ENCODE data around the gene TECTA.
"Not testable (repeated sequence)": the region's sequence is repeated elsewhere in the genome, so short reads cannot be mapped to it uniquely, and the experiment has no call there.

Gene TECTA

DNA sequence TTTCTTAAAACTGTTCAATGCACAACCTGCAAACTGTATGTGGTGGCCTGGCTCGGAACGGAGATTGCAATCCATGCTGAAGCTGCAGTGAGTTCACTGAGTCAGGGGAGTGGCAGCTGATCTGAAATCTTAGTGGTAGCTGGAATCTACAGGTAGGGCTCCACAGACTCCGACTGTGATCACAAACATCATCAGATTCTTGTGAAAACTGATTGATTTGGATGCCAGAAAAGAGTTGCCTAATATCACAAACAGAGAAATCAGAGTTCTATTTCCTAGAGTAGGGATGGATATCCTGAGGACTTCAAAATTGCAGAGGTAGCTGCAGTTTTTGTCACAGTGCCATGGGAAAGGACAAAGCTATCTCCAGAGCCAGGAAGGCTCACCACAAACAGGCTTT, 134.0 kb downstream of the TECTA start:
- DNase-seq, result no peak

DNA sequence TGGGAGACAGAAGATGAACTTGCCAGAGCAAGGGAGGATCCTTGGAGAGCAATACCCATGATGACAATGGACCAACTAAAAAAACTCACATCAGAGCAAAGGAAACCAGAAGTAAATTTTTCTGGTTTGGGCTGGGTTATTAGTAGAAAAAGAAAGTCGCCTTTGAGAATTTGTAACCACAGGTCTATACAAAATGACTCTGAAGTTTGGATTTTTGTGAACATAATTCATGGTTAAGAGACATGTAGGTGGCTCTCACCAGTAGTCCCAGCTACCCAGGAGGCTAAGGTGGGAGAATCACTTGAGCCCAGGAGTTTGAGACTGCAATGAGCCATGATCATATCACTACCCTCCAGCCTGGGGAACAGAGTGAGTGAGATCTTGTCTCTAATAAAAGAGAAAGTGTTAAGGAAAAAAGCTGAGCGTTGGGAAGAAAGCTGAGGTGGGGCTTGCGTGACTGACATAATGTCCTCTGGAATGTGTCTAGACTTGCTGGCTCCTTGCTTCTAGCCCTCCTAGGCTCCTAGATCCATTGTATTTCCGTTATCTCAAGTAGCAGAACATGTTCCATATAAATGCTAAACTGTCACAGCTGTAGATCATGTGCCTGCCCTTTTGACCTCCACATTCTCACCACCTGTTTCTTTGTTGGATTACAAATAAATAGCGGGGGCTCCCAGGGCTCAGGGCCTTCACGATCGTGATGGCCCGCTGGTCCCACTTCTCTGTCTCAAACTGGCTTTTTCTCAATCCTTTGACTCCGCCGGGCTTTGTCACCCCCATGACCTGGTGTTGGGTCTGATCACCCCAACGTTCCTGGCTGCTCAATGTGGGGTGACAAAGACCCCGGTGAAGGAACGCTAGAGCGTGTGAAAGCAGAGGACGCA, 135.3 kb downstream of the TECTA start:
- DNase-seq, result no peak

DNA sequence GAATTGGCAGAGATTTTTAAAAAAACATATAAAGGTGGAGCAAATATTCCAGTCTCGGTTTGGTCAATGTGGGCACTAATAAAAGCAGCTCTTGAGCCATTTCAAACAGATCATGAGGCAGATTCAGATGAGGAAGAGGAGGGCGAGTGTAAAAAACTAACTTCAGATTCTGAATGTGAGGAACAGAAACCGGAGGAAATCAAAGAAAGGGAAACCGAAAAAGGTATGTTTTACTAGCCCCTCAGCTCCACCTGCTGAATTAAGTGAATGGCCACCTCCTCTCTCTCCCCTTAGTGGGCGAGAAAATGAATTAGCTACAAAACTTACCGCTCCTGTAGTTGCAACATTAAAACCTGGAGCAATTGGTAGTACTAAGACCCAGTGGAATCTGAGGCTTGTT, 136.2 kb downstream of the TECTA start:
- DNase-seq, result not testable (repeated sequence)

DNA sequence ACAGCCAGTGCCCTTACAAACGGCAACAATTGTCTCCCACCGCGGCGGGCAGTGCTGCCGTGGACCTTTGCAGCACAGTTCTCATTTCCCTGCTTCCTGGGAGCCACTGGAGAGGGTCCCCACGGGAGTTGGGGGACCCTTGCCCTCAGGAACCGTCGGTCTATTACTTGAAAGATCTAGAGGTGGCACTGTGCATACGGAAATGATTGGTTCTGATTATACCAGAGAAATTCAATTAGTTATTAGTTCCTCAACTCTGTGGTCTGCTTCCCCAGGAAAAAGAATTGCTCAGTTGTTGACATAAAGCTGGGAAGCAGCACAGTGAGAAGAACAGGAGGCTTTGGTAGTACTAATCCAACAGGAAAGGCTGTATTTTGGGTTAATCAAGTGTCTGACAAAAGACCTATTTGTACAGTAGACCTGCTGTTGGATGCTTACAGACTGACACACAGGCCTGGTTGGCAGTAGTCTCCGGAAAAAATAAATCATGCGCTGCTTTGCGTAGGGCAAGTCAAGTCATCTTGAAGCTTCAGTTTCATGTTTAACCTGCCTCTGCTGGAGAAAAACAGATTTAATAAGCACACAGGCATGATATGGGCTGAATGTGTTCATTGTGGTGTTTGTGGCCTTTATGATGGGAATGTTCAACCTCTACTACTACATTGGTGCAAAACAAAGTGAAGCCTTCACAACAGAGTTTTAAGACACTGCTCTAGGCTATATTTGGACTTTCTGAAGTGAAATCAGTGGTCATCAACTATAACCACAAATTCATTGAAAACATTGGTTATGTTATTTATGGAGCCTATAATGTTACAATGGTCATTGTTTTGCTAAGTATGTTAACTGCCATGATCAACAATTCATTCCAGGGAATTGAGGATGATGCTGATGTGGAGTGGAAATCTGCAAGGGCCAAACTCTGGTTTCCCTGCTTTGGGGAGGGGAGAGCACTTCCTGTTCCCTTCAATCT, 136.9 kb downstream of the TECTA start:
- DNase-seq, result peak; percentile 35 to 39

DNA sequence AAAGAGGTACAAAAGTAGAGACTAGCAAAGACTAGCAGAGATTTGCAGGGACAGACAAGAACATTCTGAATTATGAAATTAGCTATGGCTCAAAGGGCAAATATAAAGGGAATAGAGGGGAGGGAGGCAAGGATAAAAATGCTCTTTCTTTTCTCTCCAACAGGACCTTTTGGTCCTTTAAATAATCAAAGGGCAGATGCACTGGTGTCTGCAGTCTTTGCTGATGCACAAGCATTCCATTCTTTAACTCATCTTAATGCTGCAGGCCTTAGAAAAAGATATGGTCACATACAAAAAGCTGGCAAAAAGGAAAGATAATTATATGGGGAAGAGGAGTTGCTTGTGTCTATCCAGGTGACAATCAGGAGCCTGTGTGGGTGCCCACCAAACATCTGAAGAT, 137.9 kb downstream of the TECTA start:
- DNase-seq, result no peak

DNA sequence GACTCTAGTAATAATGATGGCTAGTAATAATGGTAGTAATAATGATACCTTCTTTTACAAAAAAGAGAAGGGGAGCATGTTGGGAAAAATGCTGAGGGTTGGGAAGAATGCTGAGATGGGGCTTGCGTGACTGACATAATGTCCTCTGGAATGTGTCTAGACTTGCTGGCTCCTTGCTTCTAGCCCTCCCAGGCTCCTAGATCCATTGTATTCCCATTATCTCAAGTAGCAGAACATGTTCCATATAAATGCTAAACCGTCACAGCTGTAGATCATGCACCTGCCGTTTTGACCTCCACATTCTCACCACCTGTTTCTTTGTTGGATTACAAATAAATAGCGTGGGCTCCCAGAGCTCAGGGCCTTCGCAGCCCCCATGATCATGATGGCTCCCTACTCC, 139.0 kb downstream of the TECTA start:
- DNase-seq, result not testable (repeated sequence)

DNA sequence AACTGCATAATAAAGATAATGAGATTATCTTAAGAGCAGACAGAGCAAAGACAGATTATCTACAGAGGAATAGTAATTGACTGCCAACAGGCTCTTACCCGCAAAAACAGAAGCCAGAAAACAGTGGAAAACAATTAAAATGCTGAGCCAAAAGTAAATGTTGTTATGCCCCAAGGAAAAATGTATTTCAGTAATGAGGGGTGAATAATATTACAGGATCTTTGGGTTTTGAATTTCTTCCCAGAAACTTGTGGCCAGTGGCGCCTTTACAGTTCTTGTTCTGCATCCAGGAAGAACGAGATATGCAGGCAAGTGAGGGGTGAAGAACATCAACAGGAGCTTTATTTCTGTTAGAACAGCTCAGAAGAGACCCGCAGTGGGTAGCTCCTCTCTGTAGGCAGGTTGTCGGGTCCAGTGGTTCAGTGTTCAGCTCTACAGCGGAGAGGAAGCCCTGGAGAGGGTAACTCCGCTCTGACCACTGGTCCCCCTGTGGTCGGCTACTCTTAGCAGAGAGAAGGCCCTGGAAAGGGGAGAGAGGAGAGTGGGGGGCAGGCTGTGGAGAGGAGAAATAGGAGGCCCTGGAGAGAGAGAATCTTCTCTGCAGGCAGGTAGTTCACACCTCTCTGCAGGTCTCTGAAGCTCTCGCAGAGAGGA, 139.7 kb downstream of the TECTA start:
- no peak for DNase-seq

All from activated T-cell treated with anti-CD3 and anti-CD28 coated beads, Interleukin-2, amount 50 U/mL, for 48 hours (primary cell).